NCI-H526 treated with DMSO at 0.1 percent for 48 hours (cell line): ENCODE measurements around the gene WAS.
"Not testable (repeated sequence)": the region's sequence is repeated elsewhere in the genome, so short reads cannot be mapped to it uniquely, and the experiment has no call there.

Experiments
- DNase-seq: peaks from one replicate; lab custom pipeline; 2025; lab: John Stamatoyannopoulos, UW

The WAS gene

GRCh38 chrX:48685416-48685815 is 1.8 kb downstream of the WAS start:
- no peak for DNase-seq

DNA sequence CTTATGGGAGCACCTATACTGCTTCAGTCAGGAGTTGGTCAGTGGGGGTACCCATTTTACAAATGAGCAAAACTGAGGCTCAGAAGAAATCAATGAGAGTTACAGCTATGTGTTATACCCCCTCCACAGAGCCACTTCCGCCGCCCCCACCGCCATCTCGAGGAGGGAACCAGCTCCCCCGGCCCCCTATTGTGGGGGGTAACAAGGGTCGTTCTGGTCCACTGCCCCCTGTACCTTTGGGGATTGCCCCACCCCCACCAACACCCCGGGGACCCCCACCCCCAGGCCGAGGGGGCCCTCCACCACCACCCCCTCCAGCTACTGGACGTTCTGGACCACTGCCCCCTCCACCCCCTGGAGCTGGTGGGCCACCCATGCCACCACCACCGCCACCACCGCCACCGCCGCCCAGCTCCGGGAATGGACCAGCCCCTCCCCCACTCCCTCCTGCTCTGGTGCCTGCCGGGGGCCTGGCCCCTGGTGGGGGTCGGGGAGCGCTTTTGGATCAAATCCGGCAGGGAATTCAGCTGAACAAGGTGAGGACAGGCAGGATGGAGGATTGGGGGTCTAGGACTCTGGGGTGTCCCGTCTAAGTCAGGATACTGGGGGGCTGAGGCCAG is 5.0 kb downstream of the WAS start:
- no peak for DNase-seq

GRCh38 chrX:48689208-48689920 is 5.8 kb downstream of the WAS start:
- DNase-seq, result no peak

DNA sequence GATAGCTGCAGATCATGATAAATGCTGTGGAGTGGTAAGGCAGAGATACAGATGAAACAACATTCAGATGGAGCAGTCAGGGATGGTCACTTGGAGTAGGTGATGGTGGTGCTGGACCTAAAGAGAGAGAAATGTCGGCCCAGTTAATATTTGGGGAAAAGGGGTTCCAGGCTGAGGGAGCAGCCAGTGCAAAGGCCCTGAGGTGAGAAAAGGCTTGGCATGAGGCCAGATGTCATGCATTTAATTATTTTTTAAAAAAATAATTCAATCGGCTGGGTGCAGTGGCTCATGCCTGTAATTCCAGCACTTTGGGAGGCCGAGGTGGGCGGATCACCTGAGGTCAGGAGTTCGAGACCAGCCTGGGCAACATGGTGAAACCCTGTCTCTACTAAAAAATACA is 8.1 kb downstream of the WAS start:
- DNase-seq, result not testable (repeated sequence)

DNA sequence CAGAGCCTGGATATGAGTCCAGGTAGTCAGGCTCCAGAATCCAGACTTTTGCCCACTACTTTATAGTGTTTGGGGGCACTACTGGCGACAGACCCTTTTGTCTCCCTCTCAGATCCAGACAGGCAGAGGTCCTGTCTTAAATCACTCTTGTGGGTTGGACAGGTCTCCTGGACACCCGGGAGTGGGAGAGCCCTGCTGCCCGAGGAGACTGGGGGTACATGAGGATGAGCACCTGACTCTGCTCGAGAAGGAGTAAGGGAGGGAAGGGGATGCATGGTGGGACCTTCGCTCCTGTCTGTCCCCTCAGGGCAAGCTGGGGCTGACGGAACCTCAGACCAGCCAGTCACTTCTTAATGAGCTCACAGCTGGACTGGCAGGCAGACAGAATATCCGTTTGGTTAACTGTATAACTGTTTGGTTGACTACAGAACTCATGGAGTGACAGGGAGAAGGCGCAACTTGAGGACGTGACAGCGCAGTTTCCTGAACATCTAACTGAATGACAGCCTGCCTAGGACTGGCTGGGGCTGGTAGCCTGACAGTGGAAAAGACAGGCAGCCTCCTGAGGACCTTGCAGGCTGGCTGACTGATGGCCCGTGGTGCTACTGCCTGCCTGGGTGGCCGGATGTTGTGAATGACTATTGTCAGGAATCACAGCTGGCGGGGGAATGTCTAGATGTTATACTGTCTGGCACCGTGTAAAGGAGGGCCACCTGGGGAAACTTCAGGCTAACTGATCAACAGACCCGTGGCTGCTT is 11.4 kb downstream of the WAS start:
- DNase-seq, result no peak

DNA sequence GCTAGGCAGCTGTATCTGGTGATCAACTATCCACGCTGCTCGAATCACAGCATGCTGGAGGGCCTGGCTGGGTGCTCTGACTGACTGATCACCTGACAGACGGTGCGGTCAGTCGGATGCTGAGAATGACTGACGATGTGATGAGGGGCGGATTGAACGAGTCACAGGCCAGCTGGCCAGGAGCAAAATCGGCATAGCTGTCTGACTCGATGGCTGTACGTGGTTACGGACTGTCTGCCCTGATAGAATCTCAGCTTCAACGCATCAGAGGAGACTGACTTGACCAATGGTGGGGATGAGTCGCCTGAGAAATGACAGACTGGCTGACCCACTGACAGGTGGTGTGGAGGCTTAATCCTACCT is 11.9 kb downstream of the WAS start:
- no peak for DNase-seq

- DNase-seq, result no peak
Observed at GRCh38 chrX:48695925-48696300, 12.3 kb downstream of the WAS start.

GRCh38 chrX:48696301-48696908 is 12.8 kb downstream of the WAS start, which contains the start of gene SUV39H1:
Gene SUV39H1 (plus strand): TSS chrX:48696734. CDS start chrX:48696785, 51 bp downstream.
- DNase-seq, result peak; percentile 68

- peak; percentile 52 for DNase-seq
Observed at GRCh38 chrX:48696909-48697727, 13.5 kb downstream of the WAS start.

- DNase-seq, result no peak
Observed at GRCh38 chrX:48698306-48698705, 14.7 kb downstream of the WAS start.

GRCh38 chrX:48700246-48700645 is 16.6 kb downstream of the WAS start:
- DNase-seq, result no peak

DNA sequence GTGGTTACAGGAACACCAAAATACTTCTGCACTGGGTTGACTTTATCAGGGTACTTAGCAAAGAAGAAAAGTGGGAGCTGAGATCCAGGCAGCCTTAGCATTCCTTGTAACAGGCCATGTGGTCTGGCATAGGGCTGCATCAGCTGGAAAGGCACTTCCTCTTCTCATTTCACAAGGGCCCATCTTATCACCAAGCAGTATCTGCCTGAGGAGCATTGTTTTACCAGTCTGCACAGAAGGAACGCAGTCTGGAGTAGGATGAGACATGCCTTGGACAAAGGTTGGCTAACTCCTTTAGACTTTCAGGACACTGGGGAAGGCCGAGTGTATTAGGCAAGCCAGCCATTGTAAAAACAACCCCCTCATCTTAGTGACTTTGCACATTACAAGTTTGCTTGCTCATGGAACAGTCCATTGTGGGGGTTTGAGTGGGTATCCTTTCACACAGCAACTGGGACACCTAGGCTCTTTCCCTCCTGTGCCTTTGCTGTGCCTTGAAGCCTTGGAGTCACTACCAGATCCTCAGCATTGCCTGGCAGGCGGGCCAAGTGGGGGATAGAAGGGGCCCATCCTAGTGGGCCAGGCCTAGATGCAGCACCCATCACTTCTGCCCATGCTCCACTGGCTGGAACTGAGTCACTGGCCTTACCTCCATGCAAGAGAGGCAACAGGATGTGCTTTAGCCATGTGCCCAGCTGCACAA is 17.5 kb downstream of the WAS start:
- DNase-seq, result no peak

- DNase-seq, result no peak
Observed at GRCh38 chrX:48702032-48702431, 18.4 kb downstream of the WAS start.

DNA sequence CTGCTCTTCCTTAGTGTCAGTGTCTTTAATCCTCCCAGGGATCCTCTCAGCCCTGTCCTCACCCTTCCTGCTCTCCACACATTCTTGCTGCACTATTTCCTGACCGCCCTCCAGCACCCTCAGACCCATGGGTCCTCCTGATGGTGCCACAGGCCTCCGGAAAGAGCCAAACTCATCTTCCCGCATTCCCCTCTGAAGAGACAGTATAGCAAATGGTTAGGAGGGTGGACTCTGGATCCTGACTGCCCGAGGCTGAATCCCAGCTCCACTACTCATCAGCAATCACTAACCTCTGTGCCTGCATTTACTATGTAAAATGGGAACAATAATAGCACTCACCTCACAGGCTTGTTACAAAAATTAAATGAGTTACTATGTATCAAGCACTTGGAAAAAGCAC is 19.1 kb downstream of the WAS start:
- no peak for DNase-seq

DNA sequence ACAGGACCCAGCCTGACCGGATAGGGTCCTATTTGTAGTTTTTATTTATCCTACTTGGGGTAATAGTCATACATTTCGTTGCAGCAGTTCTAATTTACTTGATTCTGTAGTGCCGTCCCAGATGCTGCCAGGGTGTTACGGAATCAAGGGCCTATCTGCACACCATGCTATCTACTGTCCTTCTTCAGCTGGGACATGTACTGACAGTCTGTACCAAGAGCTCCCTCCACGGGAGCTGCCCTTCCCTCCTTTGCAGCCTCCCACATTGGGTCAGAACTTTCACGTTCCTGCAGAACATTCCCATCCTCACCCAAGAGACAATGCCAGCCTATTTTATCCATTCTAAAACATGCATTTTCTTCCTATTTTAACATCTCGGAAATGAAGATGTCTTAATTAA is 19.6 kb downstream of the WAS start:
- no peak for DNase-seq

DNA sequence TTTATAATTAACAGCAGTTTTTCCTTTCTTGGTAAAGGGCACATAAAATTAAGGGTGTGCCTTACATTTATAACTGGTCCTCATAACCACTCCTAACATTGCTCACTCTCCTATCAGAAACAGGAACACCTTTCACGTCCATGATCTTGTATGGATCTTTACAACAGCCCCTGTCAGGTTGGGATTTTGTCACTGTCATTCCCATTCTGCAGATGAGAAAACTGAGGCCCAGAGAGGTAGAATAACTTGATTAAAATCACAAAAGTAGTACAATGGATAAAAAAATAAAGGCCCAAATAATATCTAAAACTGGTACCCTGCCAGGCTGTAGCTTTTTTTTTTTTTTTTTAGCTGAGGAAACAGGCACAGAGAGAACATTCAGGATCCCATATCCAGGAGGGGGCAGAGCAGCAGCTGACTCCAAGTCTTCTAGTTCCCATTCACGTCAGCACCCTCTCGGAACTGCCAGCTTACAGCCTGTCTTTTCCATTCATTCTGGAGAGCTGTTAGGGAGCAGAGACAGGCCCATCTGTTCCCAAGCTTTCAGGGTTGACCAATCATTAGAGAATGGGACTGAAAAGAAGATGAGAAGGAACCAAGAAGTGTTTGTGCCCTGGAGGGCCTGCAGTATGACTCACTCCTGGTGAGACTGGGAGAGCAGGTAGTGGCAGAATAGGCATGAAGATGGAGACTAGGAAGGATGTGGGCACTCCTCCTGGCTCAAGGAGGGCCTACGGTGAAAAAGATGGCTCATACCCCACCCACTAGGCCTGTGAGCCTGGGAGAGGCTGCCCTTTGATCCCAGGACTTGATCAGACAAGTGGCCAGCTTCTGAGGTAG is 20.3 kb downstream of the WAS start:
- DNase-seq, result no peak

- no peak for DNase-seq
Observed at GRCh38 chrX:48705871-48706270, 22.3 kb downstream of the WAS start.

DNA sequence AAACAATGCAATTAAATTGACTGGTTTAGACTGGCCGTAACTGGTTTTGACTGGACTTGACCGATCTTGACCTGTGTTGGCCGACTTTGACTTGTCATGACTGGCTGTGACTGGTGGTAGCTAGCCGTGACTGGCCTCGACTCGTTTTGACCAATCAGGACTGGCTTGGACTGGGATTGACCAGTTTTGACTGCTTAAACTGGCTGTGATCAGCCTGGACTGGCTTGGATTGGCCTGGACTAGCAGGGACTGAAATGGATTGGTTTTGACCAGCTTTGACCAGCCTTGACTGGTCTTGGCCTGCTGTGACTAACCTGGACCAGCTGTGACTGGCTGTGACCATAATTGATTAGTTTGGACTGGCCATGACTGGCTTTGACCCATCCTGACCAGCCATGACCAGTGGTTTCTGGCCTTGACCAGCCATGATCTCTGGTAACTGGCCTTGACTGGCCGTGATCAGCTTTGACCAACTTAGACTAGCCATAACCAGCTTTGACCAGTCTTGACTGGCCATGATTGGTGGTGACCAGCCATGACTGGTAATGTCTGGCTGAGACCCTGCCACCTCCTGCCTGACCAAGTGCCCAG is 26.0 kb downstream of the WAS start:
- DNase-seq, result no peak

- no peak for DNase-seq
Observed at GRCh38 chrX:48711162-48711928, 27.7 kb downstream of the WAS start.
